A549 (cell line): Measurements from ENCODE around the gene VEZT. TPM values are rescaled to one million over a fixed set of nuclear protein-coding genes. Genes with fewer than 3 reads are reported as not detected.

Experiments
- ATAC-seq, 2 experiments: fragments of 200-7000 bp in 1 of 2; fragments of >200 bp in 1 of 2; cut with Nextera tagmentation in 1 of 2; cut with Tn5 transposase in 1 of 2; 3 replicates each; pipeline versions ENCODE4 v1.8.0 to v1.9.1; 2018 to 2020; ENCODE audit warnings: mild to moderate bottlenecking in 1 of 2, moderate library complexity in 1 of 2
- CTCF ChIA-PET: fragments of 300-600 bp; sonication (Branson Sonifier 250); formaldehyde crosslinking; extraction: SDS; loops from one replicate; lab custom pipeline; 2021; ENCODE audit warnings: antibody characterized with exemption, inconsistent platforms; lab: Yijun Ruan, JAX
- POLR2A ChIA-PET: fragments of 350-600 bp; formaldehyde crosslinking; extraction: SDS; loops from one replicate; lab custom pipeline; 2021; ENCODE audit warnings: antibody characterized with exemption, inconsistent platforms; lab: Yijun Ruan, JAX
- DNase-seq, 2 experiments: peaks; one replicate each; pipeline versions ENCODE4 v3.0.0 to v3.0.0-alpha.2; 2011 to 2016; ENCODE audit warnings: low read depth in 1 of 2, low spot score in 1 of 2
- FAIRE-seq: peaks from 2 replicates; lab custom pipeline; 2011; peaks lifted over from hg19 to GRCh38; lab: Jason Lieb, UNC
- H3K27ac ChIP-seq, 2 experiments: fragments of >200 bp; sonication (Bioruptor Twin); formaldehyde crosslinking; 3 replicates each; pipeline ENCODE4 v1.5.1; 2016 to 2017
- H3K4me1 ChIP-seq: fragments of >200 bp; sonication (Bioruptor Twin); formaldehyde crosslinking; 3 replicates; pipeline ENCODE4 v1.6.1; 2016
- H3K4me2 ChIP-seq: fragments of >200 bp; sonication (Bioruptor Twin); formaldehyde crosslinking; 3 replicates; pipeline ENCODE4 v1.6.1; 2016
- H3K4me3 ChIP-seq: fragments of >200 bp; sonication (Bioruptor Twin); formaldehyde crosslinking; 3 replicates; pipeline ENCODE4 v1.5.1; 2016
- H3K9me3 ChIP-seq: fragments of >200 bp; sonication (Bioruptor Twin); formaldehyde crosslinking; 3 replicates; pipeline ENCODE4 v1.6.1; 2016
- CBX2 ChIP-seq: fragments of 200-600 bp; sonication (generic); IDR thresholded peaks from 2 replicates; pipeline ENCODE4 v1.6.1; 2016; ENCODE audit warnings: low read depth, mild to moderate bottlenecking, borderline replicate concordance
- CBX8 ChIP-seq: fragments of 200-600 bp; sonication (generic); IDR thresholded peaks from 2 replicates; pipeline ENCODE4 v1.6.1; 2016
- CEBPB ChIP-seq, 2 experiments: fragments of >200 bp in 1 of 2; sonication (Bioruptor Twin) in 1 of 2; formaldehyde crosslinking in 1 of 2; IDR thresholded peaks; 2 replicates each; pipeline ENCODE4 v1.6.1; 2012 to 2016
- EHF ChIP-seq: fragments of 250-450 bp; sonication (Bioruptor Pico); IDR thresholded peaks from 2 replicates; pipeline ENCODE4 v1.5.0; 2020; ENCODE audit warnings: mild to moderate bottlenecking
- ESRRA ChIP-seq: fragments of 150-350 bp; IDR thresholded peaks from 2 replicates; pipeline ENCODE4 v1.6.1; 2014; ENCODE audit warnings: mild to moderate bottlenecking, low read length, borderline replicate concordance
- FOSB ChIP-seq: fragments of 250-450 bp; sonication (Bioruptor Pico); IDR thresholded peaks from 2 replicates; pipeline ENCODE4 v1.5.0; 2020; ENCODE audit warnings: mild to moderate bottlenecking, moderate library complexity
- FOSL2 ChIP-seq, 2 experiments: fragments of 450-650 bp in 1 of 2; fragments of >200 bp in 1 of 2; sonication (Bioruptor Twin) in 1 of 2; formaldehyde crosslinking; IDR thresholded peaks; 2 replicates each; pipeline versions ENCODE4 v1.5.0 to v1.6.1; 2016 to 2020; ENCODE audit warnings: mild to moderate bottlenecking in 1 of 2, moderate library complexity in 1 of 2
- FOXS1 ChIP-seq: fragments of 250-450 bp; sonication (Bioruptor Pico); IDR thresholded peaks from 2 replicates; pipeline ENCODE4 v1.5.0; 2020; ENCODE audit warnings: mild to moderate bottlenecking, moderate library complexity
- GATA3 ChIP-seq: IDR thresholded peaks from 2 replicates; pipeline ENCODE4 v1.6.1; 2012; ENCODE audit warnings: borderline replicate concordance
- HOXA7 ChIP-seq: fragments of 250-450 bp; sonication (Bioruptor Pico); IDR thresholded peaks from 2 replicates; pipeline ENCODE4 v1.5.0; 2020; ENCODE audit warnings: mild to moderate bottlenecking, moderate library complexity
- HOXB13 ChIP-seq: fragments of 250-450 bp; sonication (Bioruptor Pico); IDR thresholded peaks from 2 replicates; pipeline ENCODE4 v1.5.0; 2020; ENCODE audit warnings: low read depth, mild to moderate bottlenecking, moderate library complexity
- HOXB5 ChIP-seq: fragments of 250-450 bp; sonication (Bioruptor Pico); IDR thresholded peaks from 2 replicates; pipeline ENCODE4 v1.5.0; 2020; ENCODE audit warnings: mild to moderate bottlenecking, moderate library complexity
- JUN ChIP-seq, 2 experiments: fragments of >200 bp; sonication (Bioruptor Twin); formaldehyde crosslinking; IDR thresholded peaks; 2 replicates in 1 of 2; 3 replicates in 1 of 2; pipeline ENCODE4 v1.6.1; 2016 to 2017
- JUNB ChIP-seq: fragments of >200 bp; sonication (Bioruptor Twin); formaldehyde crosslinking; IDR thresholded peaks from 2 replicates; pipeline ENCODE4 v1.6.1; 2016
- POLR2A ChIP-seq: IDR thresholded peaks from 2 replicates; pipeline ENCODE4 v1.6.1; 2012; ENCODE audit warnings: mild to moderate bottlenecking, low read length
- POLR2AphosphoS2 ChIP-seq: conservative IDR thresholded peaks from 2 replicates; pipeline ENCODE4 v1.6.1; 2012; ENCODE audit warnings: low read length, improper control_type of control experiment, inconsistent platforms
- RCOR1 ChIP-seq: fragments of 150-350 bp; IDR thresholded peaks from 2 replicates; pipeline ENCODE4 v1.6.1; 2014; ENCODE audit warnings: antibody characterized with exemption, low read length, low read depth
- RFX5 ChIP-seq: fragments of 450-650 bp; IDR thresholded peaks from 2 replicates; pipeline ENCODE4 v1.7.1; 2014; ENCODE audit warnings: antibody characterized with exemption, mild to moderate bottlenecking, moderate library complexity
- TP53 ChIP-seq: fragments of 250-450 bp; sonication (Bioruptor Pico); IDR thresholded peaks from 2 replicates; pipeline ENCODE4 v1.5.0; 2021; ENCODE audit warnings: mild to moderate bottlenecking, moderate library complexity
- ZC3H11A ChIP-seq: fragments of 450-650 bp; IDR thresholded peaks from 2 replicates; pipeline ENCODE4 v1.6.1; 2014; ENCODE audit warnings: antibody characterized with exemption, mild to moderate bottlenecking
- ZNF302 ChIP-seq: fragments of 250-450 bp; sonication (Bioruptor Pico); IDR thresholded peaks from 2 replicates; pipeline ENCODE4 v1.9.0; 2021; ENCODE audit warnings: inconsistent platforms, mild to moderate bottlenecking, moderate library complexity
- WGBS: methylation state at CpG from one replicate; pipeline ENCODE4 v1.1.6; 2017; ENCODE audit errors: missing lambda C conversion rate; 5-methylcytosine and 5-hydroxymethylcytosine counted together
- polyA plus RNA-seq, 4 experiments: library from polyadenylated mRNA; depleted of rRNA in 3 of 4; stranded (reverse); fragments of >200 nt; fragmentation: RNase III in 1 of 4; extraction: RNeasy Plus Mini Kit Qiagen cat#74134 plus additional on column Dnase treatment in 1 of 4; gene quantifications; 2 replicates in 3 of 4; 3 replicates in 1 of 4; pipeline ENCODE4 v1.2.3, GENCODE V29; 2011 to 2017
- TF ChIP-seq, protein P1 (sequence below): fragments of >200 bp; sonication (Bioruptor Twin); formaldehyde crosslinking; IDR thresholded peaks from 3 replicates; pipeline ENCODE4 v1.5.1; 2016
- TF ChIP-seq, protein P2 (sequence below): fragments of 200-600 bp; sonication (generic); IDR thresholded peaks from 2 replicates; pipeline ENCODE4 v1.6.1; 2016; ENCODE audit warnings: antibody characterized with exemption, mild to moderate bottlenecking, moderate library complexity
- TF ChIP-seq, protein P3 (sequence below): fragments of 150-350 bp; IDR thresholded peaks from 2 replicates; pipeline ENCODE4 v1.6.1; 2014; ENCODE audit warnings: low read depth, mild to moderate bottlenecking, low read length
- TF ChIP-seq, protein P4 (sequence below): fragments of 450-650 bp; IDR thresholded peaks from 2 replicates; pipeline ENCODE4 v1.6.1; 2014; ENCODE audit warnings: antibody characterized with exemption
- TF ChIP-seq, protein P5 (sequence below): fragments of >200 bp; sonication (Bioruptor Twin); formaldehyde crosslinking; IDR thresholded peaks from 3 replicates; pipeline ENCODE4 v1.6.1; 2016
- TF ChIP-seq, protein P6 (sequence below): fragments of 250-450 bp; sonication (Bioruptor Pico); IDR thresholded peaks from 2 replicates; pipeline ENCODE4 v1.5.0; 2020; ENCODE audit warnings: low read depth, mild to moderate bottlenecking, moderate library complexity

Gene VEZT
- polyA plus RNA-seq, 2 of the 4 experiments (the other 2 are of a cell fraction), result 87.1 to 259 TPM

DNA sequence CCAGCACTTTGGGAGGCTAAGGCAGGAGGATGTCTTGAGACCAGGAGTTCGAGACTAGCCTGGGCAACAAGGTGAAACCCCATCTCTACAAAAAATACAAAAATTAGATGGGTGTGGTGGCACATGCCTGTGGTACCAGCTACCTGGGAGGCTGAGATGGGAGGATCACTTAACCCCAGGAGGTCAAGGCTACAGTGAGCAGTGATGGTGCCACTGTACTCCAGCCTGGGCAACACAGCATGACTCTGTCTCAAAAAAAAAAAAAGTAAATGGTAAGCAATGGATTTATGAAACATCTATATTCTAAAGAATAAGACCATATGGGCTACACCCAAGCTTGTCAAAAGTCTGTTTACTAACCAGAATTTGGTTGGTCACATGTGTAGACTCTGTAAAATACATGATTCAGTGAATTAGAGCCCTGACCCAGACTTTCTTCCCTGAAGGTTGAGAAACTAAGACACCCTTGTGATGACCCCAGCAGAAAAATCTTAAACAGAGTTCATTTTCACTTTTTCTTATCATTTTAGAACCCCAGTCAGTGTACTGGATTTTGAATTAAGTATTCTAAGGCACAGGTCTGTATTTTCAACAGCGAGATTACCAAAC, 12.5 kb upstream of the VEZT start:
- TF ChIP-seq ZNF302 (CRISPR knock-in tag), result no peak
- TF ChIP-seq ZC3H11A, result no peak
- TF ChIP-seq CBX8, result no peak
- TF ChIP-seq, protein P1, sequence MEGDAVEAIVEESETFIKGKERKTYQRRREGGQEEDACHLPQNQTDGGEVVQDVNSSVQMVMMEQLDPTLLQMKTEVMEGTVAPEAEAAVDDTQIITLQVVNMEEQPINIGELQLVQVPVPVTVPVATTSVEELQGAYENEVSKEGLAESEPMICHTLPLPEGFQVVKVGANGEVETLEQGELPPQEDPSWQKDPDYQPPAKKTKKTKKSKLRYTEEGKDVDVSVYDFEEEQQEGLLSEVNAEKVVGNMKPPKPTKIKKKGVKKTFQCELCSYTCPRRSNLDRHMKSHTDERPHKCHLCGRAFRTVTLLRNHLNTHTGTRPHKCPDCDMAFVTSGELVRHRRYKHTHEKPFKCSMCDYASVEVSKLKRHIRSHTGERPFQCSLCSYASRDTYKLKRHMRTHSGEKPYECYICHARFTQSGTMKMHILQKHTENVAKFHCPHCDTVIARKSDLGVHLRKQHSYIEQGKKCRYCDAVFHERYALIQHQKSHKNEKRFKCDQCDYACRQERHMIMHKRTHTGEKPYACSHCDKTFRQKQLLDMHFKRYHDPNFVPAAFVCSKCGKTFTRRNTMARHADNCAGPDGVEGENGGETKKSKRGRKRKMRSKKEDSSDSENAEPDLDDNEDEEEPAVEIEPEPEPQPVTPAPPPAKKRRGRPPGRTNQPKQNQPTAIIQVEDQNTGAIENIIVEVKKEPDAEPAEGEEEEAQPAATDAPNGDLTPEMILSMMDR, result no peak
- no peak for TF ChIP-seq TP53 (CRISPR knock-in tag)
- TF ChIP-seq FOXS1 (CRISPR knock-in tag), result 0 out of 2 replicates have a peak, but pooled peaks have one; percentile 2
- ATAC-seq (peak in 1 of 2 experiments; percentile 2; a peak in 3 of 6 replicates), FAIRE-seq (no peak), DNase-seq (no peak)
- Histone ChIP-seq H3K27ac (peak overlapping the region; percentile 95 to 99), H3K4me1 (peaks cover 65% of the 10 kb centered on the region), H3K4me3 (no peak overlapping the region), H3K4me2 (peak overlapping the region; percentile 94), H3K9me3 (no peaks in the 10 kb centered on the region)
- CTCF ChIA-PET, result interaction anchor here (0.9 to 5.4 kb wide), 10 partner anchors 11 to 132 kb away, joined by 3 to 54 read pairs (median 4); partner anchors contain the start of genes FGD6, NR2C1 and VEZT
- 41% methylated on average over 2 of the region's 2 CpGs for WGBS
- POLR2A ChIA-PET, result interaction anchor here (0.9 to 3.6 kb wide), 4 partner anchors 11 to 31 kb away, joined by 6 to 42 read pairs (median 8); partner anchors contain the start of genes FGD6 and VEZT

DNA sequence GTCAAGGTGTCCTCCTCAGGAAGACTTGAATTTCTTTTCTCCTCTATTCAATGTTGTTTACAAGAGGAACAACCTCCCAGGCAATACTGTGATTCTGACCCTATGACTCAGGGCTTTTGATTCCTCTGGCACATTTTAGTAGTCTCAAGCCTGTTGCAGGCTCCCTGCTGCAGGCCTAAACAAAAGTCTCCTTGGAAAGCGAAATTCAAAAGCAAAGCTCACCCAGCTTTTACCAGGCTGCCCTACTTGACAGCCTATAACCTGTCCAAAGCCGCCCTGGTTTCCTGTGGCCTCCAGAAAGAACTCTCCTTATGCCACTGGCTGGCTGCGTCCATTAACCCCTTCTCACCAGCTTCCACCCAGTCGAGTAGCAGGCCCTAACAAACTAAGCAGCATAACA, 11.9 kb upstream of the VEZT start:
- no peaks in the 10 kb centered on the region for H3K9me3 ChIP-seq
- no peak for FAIRE-seq
- CTCF ChIA-PET, result interaction anchor here (0.9 to 5.4 kb wide), 8 partner anchors 10 to 132 kb away, joined by 3 to 54 read pairs (median 4); partner anchors contain the start of genes FGD6, NR2C1 and VEZT
- H3K4me2 ChIP-seq, result peak overlapping the region; percentile 94
- ATAC-seq, result peak; percentile 57 to 60; a peak in 5 of 6 replicates
- H3K4me1 ChIP-seq, result peaks cover 68% of the 10 kb centered on the region
- WGBS, result 9% methylated on average over 4 of the region's 4 CpGs
- no peak overlapping the region for H3K4me3 ChIP-seq
- POLR2A ChIA-PET, result interaction anchor here (0.7 to 3.6 kb wide), 4 partner anchors 11 to 32 kb away, joined by 3 to 42 read pairs (median 8); partner anchors contain the start of genes FGD6 and VEZT
- peak; percentile 40 to 83 for DNase-seq
- peak overlapping the region; percentile 95 to 99 for H3K27ac ChIP-seq
- 0 out of 2 replicates have a peak, but pooled peaks have one; percentile 30 for TF ChIP-seq JUNB
- TF ChIP-seq, protein P2, sequence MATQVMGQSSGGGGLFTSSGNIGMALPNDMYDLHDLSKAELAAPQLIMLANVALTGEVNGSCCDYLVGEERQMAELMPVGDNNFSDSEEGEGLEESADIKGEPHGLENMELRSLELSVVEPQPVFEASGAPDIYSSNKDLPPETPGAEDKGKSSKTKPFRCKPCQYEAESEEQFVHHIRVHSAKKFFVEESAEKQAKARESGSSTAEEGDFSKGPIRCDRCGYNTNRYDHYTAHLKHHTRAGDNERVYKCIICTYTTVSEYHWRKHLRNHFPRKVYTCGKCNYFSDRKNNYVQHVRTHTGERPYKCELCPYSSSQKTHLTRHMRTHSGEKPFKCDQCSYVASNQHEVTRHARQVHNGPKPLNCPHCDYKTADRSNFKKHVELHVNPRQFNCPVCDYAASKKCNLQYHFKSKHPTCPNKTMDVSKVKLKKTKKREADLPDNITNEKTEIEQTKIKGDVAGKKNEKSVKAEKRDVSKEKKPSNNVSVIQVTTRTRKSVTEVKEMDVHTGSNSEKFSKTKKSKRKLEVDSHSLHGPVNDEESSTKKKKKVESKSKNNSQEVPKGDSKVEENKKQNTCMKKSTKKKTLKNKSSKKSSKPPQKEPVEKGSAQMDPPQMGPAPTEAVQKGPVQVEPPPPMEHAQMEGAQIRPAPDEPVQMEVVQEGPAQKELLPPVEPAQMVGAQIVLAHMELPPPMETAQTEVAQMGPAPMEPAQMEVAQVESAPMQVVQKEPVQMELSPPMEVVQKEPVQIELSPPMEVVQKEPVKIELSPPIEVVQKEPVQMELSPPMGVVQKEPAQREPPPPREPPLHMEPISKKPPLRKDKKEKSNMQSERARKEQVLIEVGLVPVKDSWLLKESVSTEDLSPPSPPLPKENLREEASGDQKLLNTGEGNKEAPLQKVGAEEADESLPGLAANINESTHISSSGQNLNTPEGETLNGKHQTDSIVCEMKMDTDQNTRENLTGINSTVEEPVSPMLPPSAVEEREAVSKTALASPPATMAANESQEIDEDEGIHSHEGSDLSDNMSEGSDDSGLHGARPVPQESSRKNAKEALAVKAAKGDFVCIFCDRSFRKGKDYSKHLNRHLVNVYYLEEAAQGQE, result no peak
- no peak for TF ChIP-seq RCOR1
- TF ChIP-seq, protein P3, sequence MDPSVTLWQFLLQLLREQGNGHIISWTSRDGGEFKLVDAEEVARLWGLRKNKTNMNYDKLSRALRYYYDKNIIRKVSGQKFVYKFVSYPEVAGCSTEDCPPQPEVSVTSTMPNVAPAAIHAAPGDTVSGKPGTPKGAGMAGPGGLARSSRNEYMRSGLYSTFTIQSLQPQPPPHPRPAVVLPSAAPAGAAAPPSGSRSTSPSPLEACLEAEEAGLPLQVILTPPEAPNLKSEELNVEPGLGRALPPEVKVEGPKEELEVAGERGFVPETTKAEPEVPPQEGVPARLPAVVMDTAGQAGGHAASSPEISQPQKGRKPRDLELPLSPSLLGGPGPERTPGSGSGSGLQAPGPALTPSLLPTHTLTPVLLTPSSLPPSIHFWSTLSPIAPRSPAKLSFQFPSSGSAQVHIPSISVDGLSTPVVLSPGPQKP, result no peak
- no peak for TF ChIP-seq CBX2
- TF ChIP-seq, protein P4, sequence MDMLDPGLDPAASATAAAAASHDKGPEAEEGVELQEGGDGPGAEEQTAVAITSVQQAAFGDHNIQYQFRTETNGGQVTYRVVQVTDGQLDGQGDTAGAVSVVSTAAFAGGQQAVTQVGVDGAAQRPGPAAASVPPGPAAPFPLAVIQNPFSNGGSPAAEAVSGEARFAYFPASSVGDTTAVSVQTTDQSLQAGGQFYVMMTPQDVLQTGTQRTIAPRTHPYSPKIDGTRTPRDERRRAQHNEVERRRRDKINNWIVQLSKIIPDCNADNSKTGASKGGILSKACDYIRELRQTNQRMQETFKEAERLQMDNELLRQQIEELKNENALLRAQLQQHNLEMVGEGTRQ, result no peak
- no peak for TF ChIP-seq FOSB (CRISPR knock-in tag)
- no peak for TF ChIP-seq ESRRA
- no peak for TF ChIP-seq HOXA7 (CRISPR knock-in tag)
- TF ChIP-seq RFX5, result no peak
- TF ChIP-seq TP53 (CRISPR knock-in tag), result no peak
- no peak for TF ChIP-seq HOXB13
- TF ChIP-seq GATA3, result peak; percentile 54; the same call in 1 of the 2 replicates
- no peak for TF ChIP-seq POLR2A
- TF ChIP-seq, protein P5, sequence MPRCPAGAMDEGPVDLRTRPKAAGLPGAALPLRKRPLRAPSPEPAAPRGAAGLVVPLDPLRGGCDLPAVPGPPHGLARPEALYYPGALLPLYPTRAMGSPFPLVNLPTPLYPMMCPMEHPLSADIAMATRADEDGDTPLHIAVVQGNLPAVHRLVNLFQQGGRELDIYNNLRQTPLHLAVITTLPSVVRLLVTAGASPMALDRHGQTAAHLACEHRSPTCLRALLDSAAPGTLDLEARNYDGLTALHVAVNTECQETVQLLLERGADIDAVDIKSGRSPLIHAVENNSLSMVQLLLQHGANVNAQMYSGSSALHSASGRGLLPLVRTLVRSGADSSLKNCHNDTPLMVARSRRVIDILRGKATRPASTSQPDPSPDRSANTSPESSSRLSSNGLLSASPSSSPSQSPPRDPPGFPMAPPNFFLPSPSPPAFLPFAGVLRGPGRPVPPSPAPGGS, result peak; percentile 21; the same call in 1 of the 3 replicates
- TF ChIP-seq EHF (CRISPR knock-in tag), result no peak; the same call in 1 of the 2 replicates
- TF ChIP-seq, protein P6, sequence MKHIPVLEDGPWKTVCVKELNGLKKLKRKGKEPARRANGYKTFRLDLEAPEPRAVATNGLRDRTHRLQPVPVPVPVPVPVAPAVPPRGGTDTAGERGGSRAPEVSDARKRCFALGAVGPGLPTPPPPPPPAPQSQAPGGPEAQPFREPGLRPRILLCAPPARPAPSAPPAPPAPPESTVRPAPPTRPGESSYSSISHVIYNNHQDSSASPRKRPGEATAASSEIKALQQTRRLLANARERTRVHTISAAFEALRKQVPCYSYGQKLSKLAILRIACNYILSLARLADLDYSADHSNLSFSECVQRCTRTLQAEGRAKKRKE, result no peak
- TF ChIP-seq FOSL2 (IDR thresholded peaks at IDR 0.05), result no peak
- TF ChIP-seq FOSL2 (CRISPR knock-in tag; IDR thresholded peaks at IDR 0.05), result peak; percentile 57
- peak in 1 of 2 experiments; percentile 47; a peak in 1 of 5 replicates for TF ChIP-seq JUN (IDR thresholded peaks at IDR 0.05)
- TF ChIP-seq POLR2AphosphoS2, result no peak
- no peak for TF ChIP-seq HOXB5 (CRISPR knock-in tag)
- TF ChIP-seq CEBPB (IDR thresholded peaks at IDR 0.05), result peak in 1 of 2 experiments; percentile 34; a peak in 1 of 4 replicates
